ENCODE data around the gene DSCAM. TPM values are rescaled to one million over a fixed set of nuclear protein-coding genes. Genes with fewer than 3 reads are reported as not detected.

DSCAM gene
- total RNA-seq, 1 experiment from 2014 or later, result not detected

GRCh38 chr21:40472013-40472412, 374.9 kb downstream of the DSCAM start:
- no peak overlapping the region for H3K9ac ChIP-seq (ENCODE audit: low read length)
- no peaks in the 10 kb centered on the region for H3K79me2 ChIP-seq (ENCODE audit: insufficient read depth, low read length)
- intact Hi-C loops (cut with micrococcal nuclease), result no loop called here
- ChIA-PET CTCF (no interaction called here), RAD21 (ENCODE audit: low non-redundant PET in 1 of 2, low total read pairs in 2 of 2, uncharacterized antibody in 2 of 2, unreplicated experiment in 2 of 2) (no interaction called here), POLR2A (no interaction called here)
- peaks cover 10 to 23% of the 10 kb centered on the region in 2 experiments; a peak in 2 of 4 replicates for H3K9me3 ChIP-seq (ENCODE audit: control insufficient read depth in 1 of 2, insufficient read depth in 1 of 2, low read depth in 1 of 2, low read length in 2 of 2)
- no peaks in the 10 kb centered on the region for H3K4me1 ChIP-seq (ENCODE audit: control insufficient read depth in 1 of 2, insufficient read depth in 2 of 2, low read length in 2 of 2)
- H3K36me3 ChIP-seq (ENCODE audit: control insufficient read depth in 1 of 2, insufficient read depth in 2 of 2, low read length in 2 of 2), result no peaks in the 10 kb centered on the region
- H2AFZ ChIP-seq (ENCODE audit: low read depth, low read length, poor library complexity, severe bottlenecking), result no peak overlapping the region
- DNase-seq (ENCODE audit: low read depth, low spot score) (no peak), ATAC-seq (no peak)
- H4K20me1 ChIP-seq (ENCODE audit: insufficient read depth), result no peaks in the 10 kb centered on the region
- H3K4me2 ChIP-seq (ENCODE audit: low read length), result no peak overlapping the region
- TF ChIP-seq TCF7L2 (IDR thresholded peaks at IDR 0.05; ENCODE audit: borderline replicate concordance, extremely low read depth, insufficient read depth, insufficient read length) (no peak), CBX3 (IDR thresholded peaks at IDR 0.05; ENCODE audit: low read depth) (no peak), SRF (IDR thresholded peaks at IDR 0.05; ENCODE audit: low read depth) (no peak), EZH2 (IDR thresholded peaks at IDR 0.05) (no peak), CEBPB (IDR thresholded peaks at IDR 0.05; ENCODE audit: low read depth) (no peak), EGR1 (IDR thresholded peaks at IDR 0.05; ENCODE audit: low read depth) (no peak), ATF3 (IDR thresholded peaks at IDR 0.05) (no peak), ZFX (IDR thresholded peaks at IDR 0.05) (no peak), YY1 (IDR thresholded peaks at IDR 0.05; ENCODE audit: extremely low read depth, insufficient replicate concordance, low read depth, low read length) (no peak), MAX (IDR thresholded peaks at IDR 0.05) (no peak)
- TF ChIP-seq, protein P1, sequence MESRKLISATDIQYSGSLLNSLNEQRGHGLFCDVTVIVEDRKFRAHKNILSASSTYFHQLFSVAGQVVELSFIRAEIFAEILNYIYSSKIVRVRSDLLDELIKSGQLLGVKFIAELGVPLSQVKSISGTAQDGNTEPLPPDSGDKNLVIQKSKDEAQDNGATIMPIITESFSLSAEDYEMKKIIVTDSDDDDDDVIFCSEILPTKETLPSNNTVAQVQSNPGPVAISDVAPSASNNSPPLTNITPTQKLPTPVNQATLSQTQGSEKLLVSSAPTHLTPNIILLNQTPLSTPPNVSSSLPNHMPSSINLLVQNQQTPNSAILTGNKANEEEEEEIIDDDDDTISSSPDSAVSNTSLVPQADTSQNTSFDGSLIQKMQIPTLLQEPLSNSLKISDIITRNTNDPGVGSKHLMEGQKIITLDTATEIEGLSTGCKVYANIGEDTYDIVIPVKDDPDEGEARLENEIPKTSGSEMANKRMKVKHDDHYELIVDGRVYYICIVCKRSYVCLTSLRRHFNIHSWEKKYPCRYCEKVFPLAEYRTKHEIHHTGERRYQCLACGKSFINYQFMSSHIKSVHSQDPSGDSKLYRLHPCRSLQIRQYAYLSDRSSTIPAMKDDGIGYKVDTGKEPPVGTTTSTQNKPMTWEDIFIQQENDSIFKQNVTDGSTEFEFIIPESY (IDR thresholded peaks at IDR 0.05; ENCODE audit: extremely low read depth, insufficient replicate concordance, low read length), result no peak
- H3K9me2 ChIP-seq (ENCODE audit: insufficient read depth), result no peaks in the 10 kb centered on the region
- no peaks in the 10 kb centered on the region for H3K27me3 ChIP-seq (ENCODE audit: insufficient read depth, low read length)
- no TSS peak for BruUV-seq (replicated peaks)
- H3K27ac ChIP-seq (ENCODE audit: low read depth, low read length), result no peak overlapping the region
- no peak overlapping the region for H3K4me3 ChIP-seq (replicated peaks in 1 of 2; ENCODE audit: low read depth in 1 of 2, low read length in 2 of 2)

Data from HCT116 (cell line).